ENCODE measurements around the gene PIGW.

The PIGW gene

GRCh38 chr17:36511216-36511615, 23.6 kb upstream of the PIGW start:
- Histone ChIP-seq H3K9ac (ENCODE audit: low read depth, low read length) (no peak overlapping the region), H3K9me3 (ENCODE audit: control insufficient read depth, insufficient read depth, low read length) (no peaks in the 10 kb centered on the region), H3K4me3 (ENCODE audit: low read depth, low read length) (no peak overlapping the region), H3K27me3 (ENCODE audit: control insufficient read depth, insufficient read depth, low read length) (no peaks in the 10 kb centered on the region), H3K4me1 (ENCODE audit: control insufficient read depth, insufficient read depth, low read length) (no peaks in the 10 kb centered on the region), H3K36me3 (ENCODE audit: control insufficient read depth, insufficient read depth, low read length) (peaks cover 68% of the 10 kb centered on the region)

- peaks cover 56% of the 10 kb centered on the region for H3K36me3 ChIP-seq (ENCODE audit: control insufficient read depth, insufficient read depth, low read length)
- H3K9me3 ChIP-seq (ENCODE audit: control insufficient read depth, insufficient read depth, low read length), result no peaks in the 10 kb centered on the region
- no peak overlapping the region for H3K9ac ChIP-seq (ENCODE audit: low read depth, low read length)
- H3K4me3 ChIP-seq (ENCODE audit: low read depth, low read length), result no peak overlapping the region
- no peaks in the 10 kb centered on the region for H3K4me1 ChIP-seq (ENCODE audit: control insufficient read depth, insufficient read depth, low read length)
- H3K27me3 ChIP-seq (ENCODE audit: control insufficient read depth, insufficient read depth, low read length), result no peaks in the 10 kb centered on the region
Observed at GRCh38 chr17:36512641-36513040, 22.1 kb upstream of the PIGW start.

GRCh38 chr17:36514856-36515255, 19.9 kb upstream of the PIGW start:
- peaks cover 41% of the 10 kb centered on the region for H3K36me3 ChIP-seq (ENCODE audit: control insufficient read depth, insufficient read depth, low read length)
- H3K9me3 ChIP-seq (ENCODE audit: control insufficient read depth, insufficient read depth, low read length), result no peaks in the 10 kb centered on the region
- H3K4me1 ChIP-seq (ENCODE audit: control insufficient read depth, insufficient read depth, low read length), result no peaks in the 10 kb centered on the region
- H3K9ac ChIP-seq (ENCODE audit: low read depth, low read length), result no peak overlapping the region
- H3K4me3 ChIP-seq (ENCODE audit: low read depth, low read length), result no peak overlapping the region
- H3K27me3 ChIP-seq (ENCODE audit: control insufficient read depth, insufficient read depth, low read length), result no peaks in the 10 kb centered on the region

- no peaks in the 10 kb centered on the region for H3K27me3 ChIP-seq (ENCODE audit: control insufficient read depth, insufficient read depth, low read length)
Observed at GRCh38 chr17:36515837-36516236, 18.9 kb upstream of the PIGW start.

GRCh38 chr17:36523113-36523512, 11.7 kb upstream of the PIGW start:
- H3K36me3 ChIP-seq (ENCODE audit: control insufficient read depth, insufficient read depth, low read length), result peaks cover 33% of the 10 kb centered on the region
- no peak overlapping the region for H3K4me3 ChIP-seq (ENCODE audit: low read depth, low read length)
- no peak overlapping the region for H3K9ac ChIP-seq (ENCODE audit: low read depth, low read length)
- no peaks in the 10 kb centered on the region for H3K27me3 ChIP-seq (ENCODE audit: control insufficient read depth, insufficient read depth, low read length)
- no peaks in the 10 kb centered on the region for H3K9me3 ChIP-seq (ENCODE audit: control insufficient read depth, insufficient read depth, low read length)
- no peaks in the 10 kb centered on the region for H3K4me1 ChIP-seq (ENCODE audit: control insufficient read depth, insufficient read depth, low read length)

More at GRCh38 chr17:36515837-36516236, 18.9 kb upstream of the PIGW start:
- H3K9me3 ChIP-seq (ENCODE audit: control insufficient read depth, insufficient read depth, low read length), result no peaks in the 10 kb centered on the region
- H3K4me1 ChIP-seq (ENCODE audit: control insufficient read depth, insufficient read depth, low read length), result no peaks in the 10 kb centered on the region
- no peak overlapping the region for H3K9ac ChIP-seq (ENCODE audit: low read depth, low read length)
- no peak overlapping the region for H3K4me3 ChIP-seq (ENCODE audit: low read depth, low read length)
- peaks cover 31% of the 10 kb centered on the region for H3K36me3 ChIP-seq (ENCODE audit: control insufficient read depth, insufficient read depth, low read length)

GRCh38 chr17:36524428-36524876, 10.3 kb upstream of the PIGW start:
- H3K36me3 ChIP-seq (ENCODE audit: control insufficient read depth, insufficient read depth, low read length), result peaks cover 38% of the 10 kb centered on the region
- no peaks in the 10 kb centered on the region for H3K9me3 ChIP-seq (ENCODE audit: control insufficient read depth, insufficient read depth, low read length)
- H3K9ac ChIP-seq (ENCODE audit: low read depth, low read length), result no peak overlapping the region
- H3K27me3 ChIP-seq (ENCODE audit: control insufficient read depth, insufficient read depth, low read length), result no peaks in the 10 kb centered on the region
- H3K4me1 ChIP-seq (ENCODE audit: control insufficient read depth, insufficient read depth, low read length), result no peaks in the 10 kb centered on the region
- no peak overlapping the region for H3K4me3 ChIP-seq (ENCODE audit: low read depth, low read length)

- Histone ChIP-seq H3K9ac (ENCODE audit: low read depth, low read length) (no peak overlapping the region), H3K4me3 (ENCODE audit: low read depth, low read length) (no peak overlapping the region), H3K36me3 (ENCODE audit: control insufficient read depth, insufficient read depth, low read length) (peaks cover 40% of the 10 kb centered on the region), H3K27me3 (ENCODE audit: control insufficient read depth, insufficient read depth, low read length) (no peaks in the 10 kb centered on the region), H3K9me3 (ENCODE audit: control insufficient read depth, insufficient read depth, low read length) (no peaks in the 10 kb centered on the region), H3K4me1 (ENCODE audit: control insufficient read depth, insufficient read depth, low read length) (no peaks in the 10 kb centered on the region)
Observed at GRCh38 chr17:36525113-36525512, 9.7 kb upstream of the PIGW start.

GRCh38 chr17:36525888-36526287, 8.9 kb upstream of the PIGW start:
- Histone ChIP-seq H3K9me3 (ENCODE audit: control insufficient read depth, insufficient read depth, low read length) (no peaks in the 10 kb centered on the region), H3K4me1 (ENCODE audit: control insufficient read depth, insufficient read depth, low read length) (no peaks in the 10 kb centered on the region), H3K36me3 (ENCODE audit: control insufficient read depth, insufficient read depth, low read length) (peaks cover 40% of the 10 kb centered on the region), H3K4me3 (ENCODE audit: low read depth, low read length) (no peak overlapping the region), H3K27me3 (ENCODE audit: control insufficient read depth, insufficient read depth, low read length) (no peaks in the 10 kb centered on the region), H3K9ac (ENCODE audit: low read depth, low read length) (no peak overlapping the region)

GRCh38 chr17:36527621-36528250, 7.1 kb upstream of the PIGW start:
- Histone ChIP-seq H3K4me1 (ENCODE audit: control insufficient read depth, insufficient read depth, low read length) (no peaks in the 10 kb centered on the region), H3K9ac (ENCODE audit: low read depth, low read length) (no peak overlapping the region), H3K27me3 (ENCODE audit: control insufficient read depth, insufficient read depth, low read length) (no peaks in the 10 kb centered on the region), H3K36me3 (ENCODE audit: control insufficient read depth, insufficient read depth, low read length) (peaks cover 55% of the 10 kb centered on the region), H3K9me3 (ENCODE audit: control insufficient read depth, insufficient read depth, low read length) (no peaks in the 10 kb centered on the region), H3K4me3 (ENCODE audit: low read depth, low read length) (no peak overlapping the region)

GRCh38 chr17:36529121-36529520, 5.7 kb upstream of the PIGW start:
- Histone ChIP-seq H3K27me3 (ENCODE audit: control insufficient read depth, insufficient read depth, low read length) (no peaks in the 10 kb centered on the region), H3K4me3 (ENCODE audit: low read depth, low read length) (no peak overlapping the region), H3K9ac (ENCODE audit: low read depth, low read length) (no peak overlapping the region), H3K36me3 (ENCODE audit: control insufficient read depth, insufficient read depth, low read length) (peaks cover 54% of the 10 kb centered on the region), H3K9me3 (ENCODE audit: control insufficient read depth, insufficient read depth, low read length) (no peaks in the 10 kb centered on the region), H3K4me1 (ENCODE audit: control insufficient read depth, insufficient read depth, low read length) (peaks cover 6% of the 10 kb centered on the region)

- H3K4me3 ChIP-seq (ENCODE audit: low read depth, low read length), result no peak overlapping the region
- no peaks in the 10 kb centered on the region for H3K27me3 ChIP-seq (ENCODE audit: control insufficient read depth, insufficient read depth, low read length)
- no peaks in the 10 kb centered on the region for H3K9me3 ChIP-seq (ENCODE audit: control insufficient read depth, insufficient read depth, low read length)
- no peak overlapping the region for H3K9ac ChIP-seq (ENCODE audit: low read depth, low read length)
- H3K36me3 ChIP-seq (ENCODE audit: control insufficient read depth, insufficient read depth, low read length), result peaks cover 32% of the 10 kb centered on the region
- H3K4me1 ChIP-seq (ENCODE audit: control insufficient read depth, insufficient read depth, low read length), result peaks cover 6% of the 10 kb centered on the region
Observed at GRCh38 chr17:36532435-36532975, 2.3 kb upstream of the PIGW start.

All from iPS-15b (cell line).